GM19025 (cell line): ENCODE data around the gene NOS1.
"Not testable (repeated sequence)": the region's sequence is repeated elsewhere in the genome, so short reads cannot be mapped to it uniquely, and the experiment has no call there.

ENCODE experiments used
- ATAC-seq: cut with Tn5 transposase; IDR thresholded peaks from one replicate; pipeline ENCODE4 v1.9.1; 2021; ENCODE audit warnings: mild to moderate bottlenecking, low read depth, moderate library complexity; ENCODE audit not compliant: unreplicated experiment

The NOS1 gene

DNA sequence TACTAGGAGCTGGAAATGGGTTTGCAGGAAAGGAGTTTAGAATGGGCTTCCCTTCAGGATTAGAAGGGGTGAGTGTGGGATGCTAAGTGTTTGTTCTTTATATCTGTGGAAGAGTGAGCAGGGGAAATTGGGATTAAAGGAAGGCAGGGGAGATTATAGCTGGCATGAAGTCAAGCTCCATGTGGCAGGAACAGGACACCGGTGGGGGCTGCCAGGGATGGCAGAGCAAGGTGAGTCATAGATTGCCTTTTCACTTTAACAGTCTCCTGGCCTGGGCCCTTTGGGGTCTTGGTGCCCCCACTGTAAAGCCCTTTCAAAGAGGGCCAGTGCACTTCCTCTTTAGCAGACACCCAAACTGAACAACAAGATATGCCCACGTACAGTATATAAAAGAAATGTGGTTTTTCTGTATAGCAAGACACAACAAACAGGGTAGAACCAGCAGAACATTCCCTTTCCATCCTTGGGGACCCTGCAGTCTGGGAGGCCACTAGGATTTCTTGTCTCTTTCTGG is 148.1 kb downstream of the NOS1 start:
- ATAC-seq: no peak

DNA sequence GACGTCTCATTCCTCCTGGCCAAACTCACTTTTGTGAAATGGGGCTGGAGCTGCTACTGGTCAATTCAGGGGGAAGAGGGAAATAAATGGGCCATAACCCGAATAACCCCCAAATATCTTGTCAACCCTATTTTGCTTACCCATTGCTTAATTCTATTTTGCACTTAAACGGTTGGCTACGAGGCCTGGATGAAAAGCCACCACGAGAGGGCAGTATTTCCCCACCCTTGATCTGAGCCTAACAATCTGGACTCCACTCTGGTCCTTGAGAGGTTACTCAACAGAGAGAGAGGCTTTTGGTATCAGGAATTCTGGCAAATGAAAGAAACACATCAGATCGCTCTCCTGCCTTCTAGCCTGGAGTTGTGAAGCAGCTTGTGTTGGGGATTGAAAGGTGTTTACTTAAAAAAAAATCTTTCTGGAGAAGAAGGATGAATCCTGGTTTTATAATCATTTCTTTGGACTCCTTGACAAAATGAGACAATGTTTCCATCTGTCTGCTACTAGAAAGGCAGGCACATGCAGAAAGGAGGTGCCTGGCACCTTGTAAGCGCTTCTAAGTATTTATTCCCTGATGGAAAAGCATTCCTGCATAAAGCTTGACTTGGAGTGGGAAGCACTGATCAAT is 148.7 kb downstream of the NOS1 start:
- ATAC-seq: no peak

DNA sequence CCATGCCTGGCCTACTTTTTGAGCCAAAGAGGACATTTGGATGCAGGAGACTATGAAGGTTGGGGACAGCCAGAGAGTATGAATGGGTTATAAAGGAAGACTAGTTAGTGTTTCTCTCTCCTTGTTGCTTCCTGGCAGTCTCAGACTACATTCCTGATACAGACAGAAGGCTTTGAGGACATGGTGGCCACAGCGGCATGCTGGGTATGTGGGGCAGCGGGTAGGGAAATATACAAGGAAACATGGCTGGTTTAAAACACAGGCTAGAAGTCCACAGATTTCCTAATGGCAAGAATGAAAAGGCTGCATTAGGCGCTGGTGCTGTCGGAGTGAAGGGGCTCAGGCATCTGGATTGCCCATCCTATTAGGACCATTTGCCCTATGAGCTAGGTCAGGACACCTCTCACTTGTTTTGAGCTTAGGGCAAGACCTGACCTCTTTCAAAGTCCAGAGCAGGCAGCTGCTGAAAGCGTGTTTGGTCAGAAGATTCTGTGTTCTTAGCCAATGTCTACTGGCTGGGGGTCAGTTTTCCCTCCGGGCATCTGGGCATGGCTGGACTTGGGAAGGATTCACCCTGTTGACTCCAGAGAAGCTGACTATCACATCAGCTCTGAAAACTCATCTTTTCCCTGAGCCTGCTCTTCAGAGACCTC is 151.0 kb downstream of the NOS1 start:
- ATAC-seq: no peak

DNA sequence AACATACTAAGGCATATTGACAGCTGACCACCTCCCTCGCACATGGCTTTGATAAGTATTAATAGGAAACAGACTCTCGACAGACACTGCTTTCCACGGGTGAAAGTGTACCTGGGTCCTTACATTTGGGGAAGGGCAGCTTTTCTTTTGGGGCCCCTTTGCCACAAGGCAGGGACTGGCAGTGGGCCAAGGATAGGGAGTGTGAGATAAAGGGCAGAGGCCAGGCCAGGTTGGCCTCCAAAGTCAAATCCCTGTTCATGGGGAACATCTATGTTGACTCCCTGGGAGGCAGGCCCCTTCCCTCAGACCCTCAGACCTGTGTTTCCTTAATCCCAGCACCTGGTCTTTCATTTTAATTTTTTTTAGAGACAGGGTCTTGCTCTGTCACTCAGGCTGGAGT is 151.8 kb downstream of the NOS1 start:
- ATAC-seq: no peak

DNA sequence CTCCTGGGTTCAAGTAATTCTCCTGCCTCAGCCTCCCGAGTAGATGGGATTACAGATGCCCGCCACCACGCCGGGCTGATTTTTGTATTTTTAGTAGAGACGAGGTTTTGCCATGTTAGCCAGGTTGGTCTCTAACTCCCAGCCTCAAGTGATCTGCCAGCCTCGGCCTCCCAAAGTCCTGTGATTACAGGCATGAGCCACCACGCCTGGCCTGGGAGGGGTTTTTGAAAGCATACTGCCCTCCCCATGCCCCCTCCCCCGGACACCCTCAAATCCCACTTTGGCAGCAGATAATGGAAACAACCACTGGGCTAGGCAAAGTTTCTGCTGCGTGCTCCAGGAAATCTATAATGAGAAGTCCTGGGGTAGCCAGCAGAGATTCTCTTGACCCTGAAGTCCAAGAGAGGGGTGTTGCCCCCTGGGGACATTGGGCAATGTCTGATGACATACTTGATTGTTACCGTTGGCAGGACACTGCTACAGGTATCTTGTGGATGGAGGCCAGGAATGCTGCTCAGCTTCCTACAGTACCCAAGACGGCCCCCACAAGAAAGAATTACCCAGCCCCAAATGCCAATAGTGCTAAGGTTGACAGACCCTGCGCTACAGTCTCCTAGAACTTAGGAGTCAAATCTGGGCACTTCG is 152.5 kb downstream of the NOS1 start:
- ATAC-seq: no peak

DNA sequence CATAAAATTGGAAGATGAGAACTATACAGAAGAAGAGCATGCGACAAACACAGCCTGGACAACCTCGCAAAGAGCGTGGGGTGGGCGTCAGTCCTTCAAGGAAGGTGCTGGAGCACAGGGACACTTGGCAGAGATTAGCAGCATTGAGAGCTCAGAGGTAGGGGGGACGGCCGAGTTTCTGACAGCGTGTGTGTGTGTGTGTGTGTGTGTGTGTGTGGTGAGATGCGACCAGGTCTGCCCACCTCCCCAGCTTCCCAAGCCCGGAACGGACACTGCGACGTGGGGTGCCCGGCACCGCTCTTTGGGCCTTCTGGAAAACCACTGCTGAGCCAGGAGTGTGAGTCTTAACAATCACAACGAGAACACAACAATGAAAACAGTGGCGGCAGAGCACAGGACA is 153.2 kb downstream of the NOS1 start:
- no peak for ATAC-seq

DNA sequence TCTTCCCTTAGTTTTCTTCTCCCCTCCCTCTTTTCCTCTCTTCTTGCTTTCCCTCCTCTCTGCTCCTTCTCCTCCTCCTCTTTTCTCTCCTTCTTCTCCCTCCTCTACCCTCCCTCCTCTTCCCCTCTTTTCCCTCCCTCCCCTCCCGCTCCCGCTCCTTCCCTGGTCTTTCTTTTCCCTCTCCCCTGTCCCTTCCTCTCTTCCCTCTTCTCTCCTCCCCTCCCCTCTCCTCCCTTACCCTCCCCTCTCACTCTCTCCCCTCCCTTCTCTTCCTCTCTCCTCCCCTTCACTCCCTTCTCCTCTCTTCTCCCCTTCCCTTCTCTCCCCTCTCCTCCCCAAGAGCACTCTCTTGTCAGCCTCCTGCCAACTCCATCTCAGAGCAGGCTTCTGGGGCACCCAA is 153.8 kb downstream of the NOS1 start:
- ATAC-seq: no peak

DNA sequence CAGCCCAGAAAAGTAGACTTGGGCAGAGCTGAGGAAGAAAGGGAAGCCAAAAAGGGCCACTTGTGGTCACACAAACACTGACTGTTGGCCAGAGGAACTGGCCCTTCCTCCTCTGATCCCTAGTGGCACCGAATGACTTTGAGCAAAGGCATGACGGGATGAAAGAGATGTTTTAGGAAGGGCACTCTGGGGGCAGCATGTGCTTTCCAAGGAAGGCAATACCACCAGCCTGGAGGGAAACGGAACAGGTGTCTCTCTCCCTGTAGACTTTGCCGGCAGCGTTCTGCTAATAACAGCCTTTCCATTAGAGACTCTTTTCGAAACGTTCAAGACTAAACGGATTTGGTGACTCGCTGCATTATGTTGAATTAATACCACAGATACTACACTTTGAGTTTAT is 158.9 kb downstream of the NOS1 start:
- no peak for ATAC-seq

DNA sequence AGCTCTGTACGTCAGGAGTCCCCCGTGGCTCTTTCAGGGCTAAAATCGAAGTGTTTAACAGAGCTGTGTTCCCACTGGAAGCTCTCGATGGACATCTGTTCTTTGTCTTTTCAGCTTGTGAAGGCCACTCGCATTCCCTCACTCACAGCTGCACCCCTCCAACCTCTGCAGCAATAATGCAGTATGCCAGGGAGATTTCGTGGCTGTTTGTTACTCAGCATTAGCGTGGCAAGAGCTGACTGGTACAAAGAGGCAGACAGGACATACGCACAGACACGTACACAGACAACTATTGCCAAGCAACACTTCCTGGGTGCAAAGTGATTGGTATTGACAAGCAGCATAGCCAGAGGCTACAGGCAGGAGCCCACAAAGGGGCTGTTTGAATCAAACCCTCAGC is 159.4 kb downstream of the NOS1 start:
- no peak for ATAC-seq

DNA sequence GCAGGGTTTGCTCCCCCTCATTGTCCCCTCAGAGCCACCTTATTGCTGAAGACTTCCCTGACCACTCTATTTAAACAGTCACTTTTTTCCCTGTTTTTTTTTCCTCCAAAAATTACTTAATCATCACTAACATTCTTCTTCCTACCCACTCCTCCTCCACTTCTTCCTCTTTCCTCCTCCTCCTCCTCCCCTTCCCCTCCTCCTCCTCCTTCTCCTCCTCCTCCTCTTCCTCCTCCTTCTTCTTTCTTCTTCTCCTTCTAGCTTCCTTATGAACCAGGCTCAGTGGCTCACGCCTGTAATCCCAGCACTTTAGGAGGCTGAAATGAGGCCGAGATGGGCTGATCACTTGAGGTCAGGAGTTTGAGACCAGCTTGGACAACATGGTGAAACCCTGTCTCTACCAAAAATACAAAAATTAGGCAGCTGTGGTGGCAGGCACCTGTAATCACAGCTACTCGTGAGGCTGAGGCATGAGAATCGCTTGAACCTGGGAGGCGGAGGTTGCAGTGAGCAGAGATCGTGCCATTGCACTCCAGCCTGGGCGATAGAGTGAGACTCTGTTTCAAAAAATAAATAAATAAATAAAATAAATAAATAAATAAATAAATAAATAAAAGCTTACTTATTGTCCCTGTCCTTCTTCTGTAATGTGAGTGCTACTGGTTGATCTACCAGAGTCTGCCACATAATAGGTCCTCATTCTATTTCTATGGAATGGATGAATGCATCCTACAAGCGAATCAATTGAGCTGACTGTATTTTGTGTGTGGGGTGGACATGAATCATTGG is 161.3 kb downstream of the NOS1 start:
- ATAC-seq: not testable (repeated sequence)

DNA sequence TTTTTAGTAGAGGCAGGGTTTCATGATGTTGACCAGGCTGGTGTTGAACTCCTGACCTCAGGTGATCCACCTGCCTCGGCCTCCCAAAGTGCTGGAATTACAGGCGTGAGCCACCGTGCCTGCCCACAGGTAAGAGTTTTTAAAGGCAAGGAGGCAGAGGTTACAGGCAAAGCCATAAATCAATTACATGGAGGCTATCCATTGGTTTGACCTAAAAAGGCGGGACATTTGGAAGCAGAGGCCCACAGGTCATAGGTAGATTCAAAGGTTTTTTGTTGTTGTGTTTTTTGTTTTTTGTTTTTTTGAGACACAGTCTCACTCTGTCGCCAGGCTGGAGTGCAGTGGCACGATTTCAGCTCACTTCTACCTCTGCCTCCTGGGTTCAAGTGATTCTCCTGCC is 165.1 kb downstream of the NOS1 start:
- not testable (repeated sequence) for ATAC-seq

DNA sequence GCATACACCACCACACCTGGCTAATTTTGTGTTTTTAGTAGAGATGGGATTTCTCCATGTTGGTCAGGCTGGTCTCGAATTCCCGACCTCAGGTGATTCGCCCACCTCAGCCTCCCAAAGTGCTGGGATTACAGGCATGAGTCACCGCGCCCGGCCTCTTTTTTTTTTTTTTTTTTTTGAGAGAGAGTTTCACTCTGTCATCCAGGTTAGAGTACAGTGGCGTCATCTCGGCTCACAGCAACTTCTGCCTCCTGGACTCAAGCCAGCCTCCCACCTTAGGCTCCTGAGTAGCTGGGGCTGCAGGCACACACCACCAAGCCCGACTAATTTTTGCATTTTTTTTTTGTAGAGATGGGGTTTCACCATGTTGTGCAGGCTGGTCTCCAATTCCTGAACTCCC is 166.4 kb downstream of the NOS1 start:
- ATAC-seq: not testable (repeated sequence)

DNA sequence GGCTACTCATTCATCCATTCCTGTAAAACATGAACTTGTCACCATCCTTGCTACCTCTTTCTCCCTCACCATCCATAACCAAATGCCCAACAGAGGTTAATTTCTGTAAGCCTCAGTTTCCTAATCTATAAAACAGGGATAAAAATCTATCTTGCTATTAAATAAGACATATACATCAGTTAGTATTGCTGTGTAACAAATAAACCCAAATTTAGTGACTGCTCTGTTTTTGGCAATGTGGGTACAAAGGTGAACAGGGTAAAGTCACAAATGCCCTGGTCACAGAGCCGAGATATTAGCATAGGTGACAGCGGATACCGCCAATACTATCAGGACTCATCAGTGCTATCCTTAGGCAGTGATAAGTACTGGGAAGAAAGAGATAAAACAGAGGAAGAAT is 167.5 kb downstream of the NOS1 start:
- ATAC-seq: no peak

DNA sequence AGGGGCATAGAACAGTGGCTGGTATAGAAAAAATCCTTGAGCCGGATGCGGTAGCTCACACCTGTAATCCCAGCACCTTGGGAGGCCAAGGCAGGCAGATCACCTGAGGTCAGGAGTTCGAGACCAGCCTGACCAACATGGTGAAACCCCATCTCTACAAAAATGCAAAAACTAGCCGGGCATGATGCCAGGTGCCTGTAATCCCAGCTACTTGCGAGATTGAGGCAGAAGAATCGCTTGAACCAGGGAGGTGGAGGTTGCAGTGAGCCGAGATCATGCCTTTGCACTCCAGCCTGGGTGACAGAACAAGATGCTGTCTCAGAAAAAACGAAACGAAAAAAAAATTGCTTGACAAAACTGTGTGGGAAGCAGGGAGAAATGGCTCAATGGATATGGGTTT is 168.8 kb downstream of the NOS1 start:
- not testable (repeated sequence) for ATAC-seq

DNA sequence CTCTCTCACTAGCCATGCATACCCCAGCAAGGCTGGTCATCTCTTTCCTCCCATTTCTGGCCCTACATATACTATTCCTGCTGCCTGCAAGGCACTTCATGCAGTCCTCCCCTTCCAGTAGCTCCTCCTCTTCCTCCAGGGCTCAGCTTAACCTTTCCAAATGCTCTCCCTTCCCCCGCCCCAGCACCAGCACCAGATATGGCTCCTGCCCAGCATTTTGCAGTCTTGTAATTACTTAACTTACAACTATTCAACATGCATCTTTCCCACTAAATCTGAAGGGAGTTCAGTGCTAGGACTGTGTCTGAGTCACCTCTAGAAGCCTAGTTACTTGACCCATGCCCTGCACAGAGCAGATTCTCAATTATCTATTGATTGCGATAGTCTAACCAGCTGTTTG is 169.4 kb downstream of the NOS1 start:
- ATAC-seq: no peak

DNA sequence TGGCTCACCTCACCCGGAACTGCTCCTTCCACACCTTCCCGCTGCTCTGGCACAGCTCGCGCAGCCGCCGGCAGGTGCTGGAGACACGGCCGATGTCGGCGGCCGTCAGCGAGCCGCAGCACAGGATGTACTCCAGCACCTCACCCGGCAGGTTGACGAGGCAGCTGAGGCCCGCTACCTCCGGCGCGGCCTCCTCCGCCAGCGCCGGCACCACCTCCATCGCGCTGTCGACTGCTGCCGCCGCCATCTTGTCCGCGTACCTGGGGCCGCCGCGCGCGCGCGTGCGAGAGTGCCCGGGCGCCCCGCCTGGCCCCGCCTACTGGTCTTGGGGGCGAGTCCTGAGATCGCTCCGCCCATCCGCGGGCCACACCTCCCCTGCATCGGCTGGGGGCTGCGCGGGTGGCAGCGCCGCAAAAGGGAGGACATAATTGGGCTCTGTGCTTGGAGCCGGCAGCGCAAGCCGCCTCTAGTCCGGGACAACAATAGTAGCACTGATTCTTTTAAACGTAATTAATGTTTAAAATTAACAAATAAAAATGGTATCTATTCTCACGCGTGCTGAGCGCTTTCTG is 171.1 kb downstream of the NOS1 start, which contains the start of gene FBXO21:
TSS of gene FBXO21 (minus strand) at position 261 of the 572 bp plus-strand sequence. CDS start at position 247, 14 bp downstream.
- ATAC-seq: peak; percentile 91

DNA sequence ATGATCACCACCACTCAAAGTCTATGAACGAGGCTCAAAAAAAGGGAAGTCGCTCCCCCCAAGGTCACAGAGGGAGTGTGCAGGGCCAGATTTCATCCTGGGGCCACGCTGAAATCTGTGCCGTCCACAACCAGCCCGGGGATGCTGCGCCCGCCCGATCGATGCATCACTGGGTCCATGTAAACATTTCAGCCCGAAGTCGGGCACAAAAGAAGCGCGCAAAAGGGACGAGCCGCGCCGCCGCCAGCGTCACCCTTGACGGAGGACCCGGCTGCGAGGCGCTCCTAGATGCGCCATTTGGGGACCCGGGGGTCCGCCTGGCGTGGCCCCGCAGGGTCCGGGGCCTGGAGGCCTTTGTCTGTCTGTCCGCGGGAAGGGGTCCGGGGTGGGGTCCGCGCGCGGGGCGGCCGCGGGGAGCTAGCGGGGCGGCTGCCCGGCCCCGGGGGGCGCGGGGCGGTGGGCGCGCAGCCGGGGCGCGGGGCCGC is 171.7 kb downstream of the NOS1 start:
- ATAC-seq: peak; percentile 26

DNA sequence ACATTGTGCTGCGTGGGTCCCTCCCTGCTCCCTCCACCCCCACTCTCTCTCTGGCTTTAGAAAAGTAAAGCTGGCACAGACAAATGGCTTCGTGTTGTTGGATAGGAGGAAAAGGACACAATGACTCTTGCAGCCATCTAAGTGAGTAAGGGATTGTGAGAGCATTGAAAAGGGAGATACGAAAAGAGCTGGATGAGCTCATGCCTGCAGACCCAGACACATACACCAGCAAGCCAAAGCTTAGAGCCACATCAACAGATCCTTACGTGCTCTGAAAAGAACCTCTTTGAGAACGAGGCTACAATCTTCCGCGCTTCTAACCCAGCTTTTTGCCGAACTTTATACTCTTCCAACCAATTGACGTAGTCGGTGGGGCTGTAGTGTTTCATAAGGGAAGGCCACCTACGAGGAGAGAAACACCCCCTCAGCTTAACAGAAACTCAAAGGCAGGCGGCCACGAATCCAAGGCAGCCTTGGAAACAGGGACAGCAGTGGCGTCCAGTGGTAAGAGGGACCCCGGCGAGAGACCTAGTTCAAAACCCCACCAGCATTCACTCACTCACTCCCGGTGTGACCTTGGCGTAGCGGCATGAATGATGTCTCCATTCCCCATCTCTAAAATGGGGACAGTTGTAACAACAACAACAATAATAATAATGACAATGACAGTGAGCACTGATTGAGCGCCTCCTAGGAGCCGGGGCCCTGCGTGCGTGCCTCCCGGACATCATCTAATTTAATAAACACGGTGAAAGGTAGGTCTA is 172.3 kb downstream of the NOS1 start:
- no peak for ATAC-seq

DNA sequence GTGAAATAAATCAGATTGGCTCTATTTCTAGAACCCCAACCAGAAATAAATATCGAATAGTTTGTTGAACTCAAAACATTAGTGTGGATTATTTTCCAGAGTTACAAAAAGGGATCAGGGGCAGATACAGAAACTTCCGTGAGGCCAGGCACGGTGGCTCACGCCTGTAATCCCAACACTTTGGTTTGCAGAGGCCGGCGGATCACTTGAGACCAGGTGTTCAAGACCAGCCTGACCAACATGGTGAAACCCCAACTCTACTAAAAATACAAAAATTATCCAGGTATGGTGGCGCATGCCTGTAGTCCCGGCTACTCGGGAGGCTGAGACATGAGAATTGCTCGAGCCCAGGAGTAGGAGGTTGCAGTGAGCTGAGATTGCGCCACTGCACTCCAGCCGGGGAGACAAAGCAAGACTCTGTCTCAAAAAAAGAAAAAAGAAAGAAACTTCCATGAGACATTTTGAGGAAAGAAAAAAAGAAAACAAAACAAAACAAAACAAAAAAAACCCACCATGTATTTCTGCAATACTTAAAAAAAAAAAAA is 173.2 kb downstream of the NOS1 start:
- no peak for ATAC-seq
